Neural cell (in vitro differentiated cells): ENCODE data around the gene COL4A4. TPM values are rescaled to one million over a fixed set of nuclear protein-coding genes. Genes with fewer than 3 reads are reported as not detected.

Experiments
- H2AFZ ChIP-seq: fragments of 200-600, 300-800 bp; sonication (generic), shearing (Covaris generic); 2 replicates; pipeline ENCODE4 v1.6.0; 2014; ENCODE audit warnings: low read depth, mild to moderate bottlenecking, antibody characterized with exemption, low read length, moderate library complexity
- H3F3A ChIP-seq: fragments of 200-600 bp; shearing (Covaris generic); 2 replicates; pipeline ENCODE4 v1.6.1; 2016; ENCODE audit warnings: mild to moderate bottlenecking, moderate library complexity, mixed read lengths, antibody characterized with exemption, low read length; ENCODE audit not compliant: insufficient read depth, poor library complexity, severe bottlenecking
- H3K27ac ChIP-seq: fragments of 200-600, 300-800 bp; sonication (generic), shearing (Covaris generic); 2 replicates; pipeline ENCODE4 v1.5.1; 2014; ENCODE audit warnings: mild to moderate bottlenecking, low read length, moderate library complexity
- H3K27me3 ChIP-seq: fragments of 300-800, 200-600 bp; sonication (generic), shearing (Covaris generic); 2 replicates; pipeline ENCODE4 v1.6.0; 2014; ENCODE audit warnings: mild to moderate bottlenecking, low read depth, low read length, moderate library complexity; ENCODE audit not compliant: insufficient read depth
- H3K36me3 ChIP-seq: fragments of 300-800, 200-600 bp; sonication (generic), shearing (Covaris generic); 2 replicates; pipeline ENCODE4 v1.5.1; 2014; ENCODE audit warnings: mild to moderate bottlenecking, antibody characterized with exemption, low read length, moderate library complexity; ENCODE audit not compliant: insufficient read depth
- H3K4me2 ChIP-seq: fragments of 300-800, 200-600 bp; sonication (generic), shearing (Covaris generic); 2 replicates; pipeline ENCODE4 v1.6.0; 2014; ENCODE audit warnings: mild to moderate bottlenecking, low read length
- H3K4me3 ChIP-seq: fragments of 300-800, 200-600 bp; sonication (generic), shearing (Covaris generic); 2 replicates; pipeline ENCODE4 v1.5.1; 2014; ENCODE audit warnings: mild to moderate bottlenecking, low read length, moderate library complexity
- H3K79me2 ChIP-seq: fragments of 200-600 bp; shearing (Covaris generic); replicated peaks from 2 replicates; pipeline ENCODE4 v1.6.0; 2014; ENCODE audit warnings: mild to moderate bottlenecking, low read length, moderate library complexity; ENCODE audit not compliant: insufficient read depth
- H3K9ac ChIP-seq: fragments of 300-800, 200-600 bp; sonication (generic), shearing (Covaris generic); 2 replicates; pipeline ENCODE4 v1.6.1; 2016; ENCODE audit warnings: mild to moderate bottlenecking, low read length, mixed read lengths
- H3K9me2 ChIP-seq: fragments of 200-600 bp; shearing (Covaris generic); 2 replicates; pipeline ENCODE4 v1.6.1; 2016; ENCODE audit warnings: mild to moderate bottlenecking, low read length, mixed read lengths; ENCODE audit not compliant: insufficient read depth
- H3K9me3 ChIP-seq: fragments of 200-600, 300-800 bp; sonication (generic), shearing (Covaris generic); 2 replicates; pipeline ENCODE4 v1.6.1; 2016; ENCODE audit warnings: mild to moderate bottlenecking, mixed run types, low read length, moderate library complexity, mixed read lengths
- H4K20me1 ChIP-seq: fragments of 200-600 bp; shearing (Covaris generic); 2 replicates; pipeline ENCODE4 v1.6.1; 2016; ENCODE audit warnings: mild to moderate bottlenecking, mixed run types; ENCODE audit not compliant: insufficient read depth
- EP300 ChIP-seq: fragments of 450-650 bp; conservative IDR thresholded peaks from 2 replicates; pipeline ENCODE4 v1.6.1; 2014; ENCODE audit warnings: antibody characterized with exemption, mild to moderate bottlenecking, moderate library complexity; ENCODE audit not compliant: poor library complexity, severe bottlenecking
- EZH2 ChIP-seq: fragments of 200-600, 300-800 bp; shearing (Covaris generic), sonication (generic); IDR thresholded peaks from 2 replicates; pipeline ENCODE4 v1.6.1; 2014; ENCODE audit warnings: antibody characterized with exemption, low read length, borderline replicate concordance, mild to moderate bottlenecking; ENCODE audit not compliant: insufficient read depth, poor library complexity, severe bottlenecking
- MXI1 ChIP-seq: fragments of 450-650 bp; conservative IDR thresholded peaks from 2 replicates; pipeline ENCODE4 v1.6.1; 2014; ENCODE audit warnings: antibody characterized with exemption, mild to moderate bottlenecking; ENCODE audit not compliant: poor library complexity, severe bottlenecking
- POLR2AphosphoS5 ChIP-seq: IDR thresholded peaks from 2 replicates; pipeline ENCODE4 v1.6.1; 2012
- RAD21 ChIP-seq: fragments of 450-650 bp; conservative IDR thresholded peaks from 2 replicates; pipeline ENCODE4 v1.6.1; 2014; ENCODE audit warnings: antibody characterized with exemption, mild to moderate bottlenecking, moderate library complexity
- SMC3 ChIP-seq: fragments of 450-650 bp; conservative IDR thresholded peaks from 2 replicates; pipeline ENCODE4 v1.6.1; 2014; ENCODE audit warnings: antibody characterized with exemption, mild to moderate bottlenecking, moderate library complexity; ENCODE audit not compliant: poor library complexity
- TAF1 ChIP-seq: IDR thresholded peaks from 2 replicates; pipeline ENCODE4 v1.6.1; 2012; ENCODE audit warnings: low read depth
- polyA plus RNA-seq: library from polyadenylated mRNA; depleted of rRNA; stranded (reverse); fragments of >200 nt; gene quantifications from 2 replicates; pipeline ENCODE4 v1.2.3, GENCODE V29; 2014
- TF ChIP-seq, protein P1 (sequence below): IDR thresholded peaks from 2 replicates; pipeline ENCODE4 v1.6.1; 2012; ENCODE audit warnings: borderline replicate concordance
- TF ChIP-seq, protein P2 (sequence below): fragments of 450-650 bp; IDR thresholded peaks from 2 replicates; pipeline ENCODE4 v1.5.1; 2014; ENCODE audit warnings: antibody characterized with exemption, mild to moderate bottlenecking, moderate library complexity; ENCODE audit not compliant: poor library complexity, severe bottlenecking

The COL4A4 gene
- polyA plus RNA-seq, 1 donor from 2014 or later: 0.35 TPM

DNA sequence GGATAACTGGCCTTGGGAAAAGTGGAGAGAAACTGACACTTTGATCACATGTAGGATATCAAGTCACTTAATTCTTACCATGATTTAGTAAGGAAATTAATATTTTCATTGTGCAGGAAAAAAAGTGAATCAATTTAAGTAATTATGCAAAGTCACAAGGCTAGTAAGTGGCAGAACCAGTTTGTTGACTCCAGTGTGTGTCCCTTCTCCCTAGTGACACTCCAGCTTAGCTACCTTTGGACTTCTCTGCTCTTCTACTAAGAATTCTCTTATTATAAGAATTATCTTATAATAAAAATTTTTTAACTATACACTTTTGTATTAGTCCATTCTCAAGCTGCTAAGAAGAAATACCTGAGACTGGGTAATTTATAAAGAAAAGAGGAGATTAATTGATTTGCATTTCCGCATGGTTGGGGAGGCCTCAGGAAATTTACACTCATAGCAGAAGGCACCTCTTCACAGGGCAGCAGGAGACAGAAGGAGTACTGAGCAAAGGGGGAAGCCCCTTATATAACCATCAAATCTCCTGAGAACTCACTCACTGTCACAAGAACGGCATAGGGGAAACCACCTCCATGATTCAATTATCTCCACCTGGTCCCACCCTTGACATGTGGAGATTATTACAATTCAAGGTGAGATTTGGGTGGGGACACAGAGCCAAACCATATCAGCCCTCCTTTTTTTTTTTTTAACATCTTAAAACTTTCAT is 13.6 kb downstream of the COL4A4 start:
- no peak overlapping the region for H3K9ac ChIP-seq
- no peaks in the 10 kb centered on the region for H3K27me3 ChIP-seq
- no peak overlapping the region for H2AFZ ChIP-seq
- no peaks in the 10 kb centered on the region for H3F3A ChIP-seq
- H3K4me3 ChIP-seq: no peak overlapping the region
- no peaks in the 10 kb centered on the region for H4K20me1 ChIP-seq
- H3K9me2 ChIP-seq: no peaks in the 10 kb centered on the region
- H3K9me3 ChIP-seq: no peaks in the 10 kb centered on the region
- no peaks in the 10 kb centered on the region for H3K79me2 ChIP-seq
- TF ChIP-seq SMC3 (no peak), RAD21 (no peak), POLR2AphosphoS5 (no peak), TAF1 (no peak), MXI1 (no peak), EZH2 (no peak), EP300 (no peak)
- TF ChIP-seq, protein P1, sequence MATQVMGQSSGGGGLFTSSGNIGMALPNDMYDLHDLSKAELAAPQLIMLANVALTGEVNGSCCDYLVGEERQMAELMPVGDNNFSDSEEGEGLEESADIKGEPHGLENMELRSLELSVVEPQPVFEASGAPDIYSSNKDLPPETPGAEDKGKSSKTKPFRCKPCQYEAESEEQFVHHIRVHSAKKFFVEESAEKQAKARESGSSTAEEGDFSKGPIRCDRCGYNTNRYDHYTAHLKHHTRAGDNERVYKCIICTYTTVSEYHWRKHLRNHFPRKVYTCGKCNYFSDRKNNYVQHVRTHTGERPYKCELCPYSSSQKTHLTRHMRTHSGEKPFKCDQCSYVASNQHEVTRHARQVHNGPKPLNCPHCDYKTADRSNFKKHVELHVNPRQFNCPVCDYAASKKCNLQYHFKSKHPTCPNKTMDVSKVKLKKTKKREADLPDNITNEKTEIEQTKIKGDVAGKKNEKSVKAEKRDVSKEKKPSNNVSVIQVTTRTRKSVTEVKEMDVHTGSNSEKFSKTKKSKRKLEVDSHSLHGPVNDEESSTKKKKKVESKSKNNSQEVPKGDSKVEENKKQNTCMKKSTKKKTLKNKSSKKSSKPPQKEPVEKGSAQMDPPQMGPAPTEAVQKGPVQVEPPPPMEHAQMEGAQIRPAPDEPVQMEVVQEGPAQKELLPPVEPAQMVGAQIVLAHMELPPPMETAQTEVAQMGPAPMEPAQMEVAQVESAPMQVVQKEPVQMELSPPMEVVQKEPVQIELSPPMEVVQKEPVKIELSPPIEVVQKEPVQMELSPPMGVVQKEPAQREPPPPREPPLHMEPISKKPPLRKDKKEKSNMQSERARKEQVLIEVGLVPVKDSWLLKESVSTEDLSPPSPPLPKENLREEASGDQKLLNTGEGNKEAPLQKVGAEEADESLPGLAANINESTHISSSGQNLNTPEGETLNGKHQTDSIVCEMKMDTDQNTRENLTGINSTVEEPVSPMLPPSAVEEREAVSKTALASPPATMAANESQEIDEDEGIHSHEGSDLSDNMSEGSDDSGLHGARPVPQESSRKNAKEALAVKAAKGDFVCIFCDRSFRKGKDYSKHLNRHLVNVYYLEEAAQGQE: no peak
- TF ChIP-seq, protein P2, sequence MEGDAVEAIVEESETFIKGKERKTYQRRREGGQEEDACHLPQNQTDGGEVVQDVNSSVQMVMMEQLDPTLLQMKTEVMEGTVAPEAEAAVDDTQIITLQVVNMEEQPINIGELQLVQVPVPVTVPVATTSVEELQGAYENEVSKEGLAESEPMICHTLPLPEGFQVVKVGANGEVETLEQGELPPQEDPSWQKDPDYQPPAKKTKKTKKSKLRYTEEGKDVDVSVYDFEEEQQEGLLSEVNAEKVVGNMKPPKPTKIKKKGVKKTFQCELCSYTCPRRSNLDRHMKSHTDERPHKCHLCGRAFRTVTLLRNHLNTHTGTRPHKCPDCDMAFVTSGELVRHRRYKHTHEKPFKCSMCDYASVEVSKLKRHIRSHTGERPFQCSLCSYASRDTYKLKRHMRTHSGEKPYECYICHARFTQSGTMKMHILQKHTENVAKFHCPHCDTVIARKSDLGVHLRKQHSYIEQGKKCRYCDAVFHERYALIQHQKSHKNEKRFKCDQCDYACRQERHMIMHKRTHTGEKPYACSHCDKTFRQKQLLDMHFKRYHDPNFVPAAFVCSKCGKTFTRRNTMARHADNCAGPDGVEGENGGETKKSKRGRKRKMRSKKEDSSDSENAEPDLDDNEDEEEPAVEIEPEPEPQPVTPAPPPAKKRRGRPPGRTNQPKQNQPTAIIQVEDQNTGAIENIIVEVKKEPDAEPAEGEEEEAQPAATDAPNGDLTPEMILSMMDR: no peak
- H3K4me2 ChIP-seq: no peak overlapping the region
- H3K36me3 ChIP-seq: no peaks in the 10 kb centered on the region
- no peak overlapping the region for H3K27ac ChIP-seq

GRCh38 chr2:227148106-227148505 is 15.9 kb downstream of the COL4A4 start:
- TF ChIP-seq, protein P1: no peak
- TF ChIP-seq EP300: no peak
- H3K27ac ChIP-seq: no peak overlapping the region
- H4K20me1 ChIP-seq: no peaks in the 10 kb centered on the region
- H3K9me3 ChIP-seq: no peaks in the 10 kb centered on the region
- H3K4me3 ChIP-seq: no peak overlapping the region
- no peak overlapping the region for H3K9ac ChIP-seq
- H3K27me3 ChIP-seq: no peaks in the 10 kb centered on the region
- no peaks in the 10 kb centered on the region for H3K36me3 ChIP-seq
- H3K9me2 ChIP-seq: no peaks in the 10 kb centered on the region
- no peaks in the 10 kb centered on the region for H3F3A ChIP-seq
- no peak overlapping the region for H2AFZ ChIP-seq
- H3K79me2 ChIP-seq: no peaks in the 10 kb centered on the region
- H3K4me2 ChIP-seq: no peak overlapping the region
